Fibroblast of peridontal ligament (primary cell): ENCODE measurements around the gene CAMK1G.

ENCODE experiments used
- DNase-seq: peaks from one replicate; pipeline ENCODE4 v3.0.0-alpha.2; 2010; ENCODE audit errors: extremely low read depth

Gene CAMK1G

DNA sequence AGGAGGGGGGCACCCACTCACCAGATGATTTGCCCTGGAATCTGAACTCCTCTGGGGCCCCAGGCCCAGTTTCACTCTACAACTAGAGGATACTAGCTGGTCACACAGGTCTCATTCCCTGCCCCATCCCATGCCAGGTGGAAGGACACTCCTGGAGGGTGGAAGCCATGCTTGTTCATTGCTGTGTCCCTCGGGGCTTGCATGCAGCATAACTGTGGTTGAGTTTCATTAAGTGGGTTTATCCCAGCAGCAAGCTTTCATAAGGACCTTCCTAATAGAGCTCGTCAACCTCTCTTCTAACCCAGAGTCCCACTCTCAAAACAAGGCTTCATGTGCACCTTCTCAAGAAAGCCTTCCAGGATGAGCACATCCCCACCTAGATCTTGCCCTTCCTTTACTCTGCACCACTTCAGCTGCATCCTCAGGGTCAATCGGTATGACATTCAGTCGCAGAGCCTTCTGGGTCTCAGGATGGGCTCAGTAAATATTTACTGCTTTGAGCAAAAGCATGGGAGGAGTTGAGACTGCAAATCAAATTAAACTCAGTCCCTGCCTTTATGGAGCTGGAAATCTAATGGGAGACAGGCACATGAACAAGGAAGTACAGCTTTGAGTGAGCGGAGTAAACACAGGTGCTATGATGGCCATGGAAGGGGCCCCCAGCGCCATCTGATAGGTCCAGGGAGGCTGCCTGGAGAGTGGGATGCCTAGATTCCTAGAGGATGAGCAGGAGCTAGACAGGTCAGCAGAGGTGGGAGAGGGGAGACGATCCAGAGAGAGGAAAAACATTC lies 36.4 kb downstream of the CAMK1G start:
- DNase-seq = no peak

GRCh38 chr1:209620487-209620884 lies 37.0 kb downstream of the CAMK1G start:
- peak; percentile 33 for DNase-seq

DNA sequence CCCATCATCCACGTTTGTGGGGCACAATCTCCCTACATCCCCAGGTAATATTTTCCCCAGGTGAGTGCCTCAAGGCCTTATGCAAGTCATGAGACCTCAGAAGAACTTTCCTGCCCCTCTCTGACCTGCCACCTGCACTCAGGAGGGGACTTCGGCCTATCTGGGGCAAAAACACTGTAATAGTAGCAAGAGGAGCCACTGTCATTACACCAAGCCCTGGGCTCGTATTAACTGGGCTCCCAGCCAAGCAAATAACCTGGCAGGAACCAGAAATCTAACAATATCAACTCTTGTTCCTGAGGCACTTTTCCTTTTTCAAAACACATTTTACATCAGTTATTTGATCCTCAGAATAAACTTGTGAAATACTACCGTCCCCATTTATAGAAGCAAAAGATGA lies 37.8 kb downstream of the CAMK1G start:
- no peak for DNase-seq

DNA sequence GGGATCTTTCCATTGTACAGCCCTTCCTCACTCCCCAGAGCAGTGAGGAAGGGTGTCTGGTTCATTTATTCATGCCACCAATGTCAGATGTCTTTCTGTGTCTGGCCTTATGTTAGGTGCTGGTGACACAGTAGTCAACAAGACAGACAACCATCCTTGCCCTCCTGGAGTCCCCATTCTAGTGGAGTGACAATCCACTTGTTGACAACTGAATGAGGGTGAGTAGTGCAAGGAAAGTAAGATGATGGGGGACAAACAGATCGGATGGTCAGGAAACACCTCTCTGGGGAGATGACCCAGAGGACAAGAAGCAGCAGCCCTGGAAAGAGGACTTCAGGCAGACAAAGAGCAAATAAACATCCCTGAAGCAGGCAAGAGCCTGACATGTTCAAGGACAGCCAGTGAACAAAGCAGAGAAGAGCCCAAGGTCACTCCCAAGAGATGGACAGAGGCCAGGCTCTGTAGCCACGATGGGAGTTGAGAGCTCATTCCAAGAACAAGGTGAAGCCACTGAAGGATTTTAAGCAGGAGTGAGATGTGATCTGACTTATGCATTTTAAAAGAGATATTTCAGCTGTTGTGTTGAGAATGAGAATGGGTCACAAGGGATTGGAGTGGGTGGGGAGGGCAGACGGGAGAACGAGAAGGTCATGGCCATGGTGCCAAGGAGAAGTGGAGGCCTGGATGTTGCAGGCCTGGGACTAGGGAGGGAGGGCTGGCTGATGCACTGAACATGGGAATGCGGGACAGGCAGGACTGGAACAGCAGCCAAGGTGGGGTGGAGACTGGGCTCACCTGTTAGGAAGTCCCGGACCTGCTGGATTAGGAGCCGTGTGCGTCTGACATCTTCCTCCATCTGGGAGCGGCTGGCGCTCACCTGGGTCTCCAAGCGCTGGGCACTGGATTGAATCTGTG lies 38.5 kb downstream of the CAMK1G start:
- DNase-seq = no peak

- DNase-seq = no peak
Observed at GRCh38 chr1:209622841-209623829, 39.6 kb downstream of the CAMK1G start.

DNA sequence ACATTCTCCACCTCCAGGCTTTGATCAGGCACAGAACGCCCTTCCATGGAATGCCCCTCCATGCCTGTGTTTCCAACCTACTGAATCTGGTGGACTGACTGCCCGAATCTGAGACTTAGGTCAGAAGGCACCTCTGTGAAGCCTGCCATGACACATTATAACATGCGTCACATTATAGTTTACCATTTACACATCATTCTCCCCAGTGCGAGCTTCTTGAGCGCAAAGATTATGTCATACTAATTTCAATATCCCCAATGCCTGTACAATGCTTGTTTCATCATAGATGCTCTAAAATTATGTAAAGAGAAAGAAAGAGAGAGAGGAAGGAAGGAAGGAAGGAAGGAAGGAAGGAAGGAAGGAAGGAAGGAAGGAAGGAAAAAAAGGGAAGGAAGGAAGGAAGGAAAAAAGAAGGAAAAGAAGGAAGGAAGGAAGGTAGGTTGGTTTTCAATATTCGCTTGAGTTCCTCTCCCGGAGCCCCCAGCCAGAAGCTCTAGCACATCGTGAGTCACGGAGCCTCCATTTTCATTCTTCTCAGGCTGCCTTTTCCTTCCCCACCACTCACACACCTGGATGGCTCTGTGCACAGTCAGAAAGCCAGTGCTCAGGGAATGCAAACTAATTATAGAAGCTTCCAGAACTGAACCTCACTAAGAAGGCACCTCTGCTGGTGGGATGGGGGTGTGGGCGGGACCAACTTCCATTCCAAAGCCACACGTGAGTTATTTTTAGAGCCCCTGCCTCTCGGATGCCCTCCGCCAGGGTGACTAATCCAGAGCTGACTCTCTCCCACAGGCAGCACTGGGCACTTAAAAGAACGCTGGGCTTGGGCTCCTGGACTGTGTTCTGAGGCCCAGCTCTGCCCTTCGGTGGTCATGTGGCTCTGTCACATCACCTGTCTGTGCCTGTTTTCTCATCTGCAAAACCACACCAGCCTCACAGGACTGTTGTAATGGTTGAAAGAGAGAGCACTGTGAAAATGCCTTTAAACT lies 41.3 kb downstream of the CAMK1G start:
- DNase-seq = no peak

DNA sequence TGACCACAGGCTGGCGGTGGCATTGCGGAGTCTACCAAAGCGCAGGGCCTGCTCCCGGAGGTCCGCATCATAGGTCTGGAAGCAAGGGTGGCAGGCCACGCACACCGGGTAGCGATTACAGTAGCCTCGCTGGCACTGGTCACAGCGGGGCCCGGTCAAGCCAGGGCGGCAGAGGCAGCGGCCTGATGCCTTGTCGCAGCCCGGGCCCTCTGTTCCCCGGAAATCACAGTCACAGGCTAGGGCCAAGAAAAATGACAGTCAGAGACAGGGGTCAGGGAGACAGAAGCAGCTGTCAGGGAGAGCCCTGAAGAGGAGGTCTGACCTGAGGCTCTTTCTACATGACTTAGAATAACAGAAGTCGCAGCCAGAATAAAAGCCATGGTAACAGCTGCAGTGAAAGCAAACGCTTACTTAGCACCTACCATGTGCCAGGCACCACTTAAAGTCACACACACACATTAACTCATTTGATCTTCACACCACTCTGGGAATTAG lies 42.3 kb downstream of the CAMK1G start:
- no peak for DNase-seq

- no peak for DNase-seq
Observed at GRCh38 chr1:209626346-209627026, 43.0 kb downstream of the CAMK1G start.

DNA sequence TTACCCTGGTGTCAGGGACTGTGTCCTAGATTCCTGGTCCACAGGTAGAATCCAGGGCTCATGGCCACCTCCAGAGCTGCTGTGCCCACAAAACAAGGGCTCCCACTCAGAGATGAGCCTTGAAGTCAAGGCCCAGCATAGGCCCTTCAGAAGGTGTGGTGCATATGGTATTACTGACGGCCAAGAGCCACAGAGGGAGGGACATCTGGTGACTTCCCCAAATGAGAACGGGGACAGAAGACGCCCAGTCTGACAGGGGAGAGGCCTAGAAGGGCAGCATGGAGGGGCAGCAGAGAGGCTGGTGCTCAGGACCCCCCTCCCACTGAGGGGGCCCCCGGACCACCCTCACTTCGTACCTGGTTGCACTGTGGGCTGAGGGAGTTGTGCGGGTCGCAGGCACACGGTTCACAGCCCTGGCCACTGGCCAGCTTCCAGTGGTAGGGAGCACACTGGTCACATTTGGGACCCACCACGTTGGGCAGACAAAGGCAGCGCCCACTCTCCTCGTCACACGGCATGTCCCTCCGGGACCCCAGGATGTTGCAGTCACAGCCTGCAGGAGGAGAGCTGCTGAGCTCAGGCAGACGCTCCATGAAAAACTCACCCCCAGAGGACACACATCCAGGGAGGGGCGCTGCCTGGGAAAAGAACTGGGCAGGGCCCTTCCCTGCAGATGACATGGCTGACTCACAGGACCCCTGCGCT lies 43.7 kb downstream of the CAMK1G start:
- DNase-seq = no peak

DNA sequence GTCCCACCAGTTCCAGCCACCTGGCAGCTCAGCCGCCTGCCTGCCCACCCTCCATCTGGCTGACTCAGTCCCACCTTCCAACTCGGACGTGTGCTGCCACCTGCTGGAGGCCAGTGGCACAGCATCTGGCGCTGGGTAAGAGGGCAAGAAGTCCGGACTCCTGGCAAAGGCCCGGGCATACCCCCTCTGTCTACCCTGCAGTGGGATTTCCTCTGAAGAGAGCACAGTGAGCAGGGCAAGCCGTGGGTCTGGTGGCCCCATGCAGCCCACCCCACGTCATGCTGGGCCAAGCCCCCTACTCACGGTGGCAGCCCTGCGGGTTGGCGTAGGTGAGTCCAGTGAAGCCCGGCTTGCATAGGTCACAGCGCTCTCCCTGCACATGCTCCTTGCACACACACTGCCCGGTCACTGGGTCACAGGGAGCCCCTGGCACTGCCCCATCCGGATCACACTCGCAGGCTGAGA lies 44.2 kb downstream of the CAMK1G start:
- DNase-seq = peak; percentile 56

GRCh38 chr1:209628618-209629299 lies 45.2 kb downstream of the CAMK1G start:
- no peak for DNase-seq

DNA sequence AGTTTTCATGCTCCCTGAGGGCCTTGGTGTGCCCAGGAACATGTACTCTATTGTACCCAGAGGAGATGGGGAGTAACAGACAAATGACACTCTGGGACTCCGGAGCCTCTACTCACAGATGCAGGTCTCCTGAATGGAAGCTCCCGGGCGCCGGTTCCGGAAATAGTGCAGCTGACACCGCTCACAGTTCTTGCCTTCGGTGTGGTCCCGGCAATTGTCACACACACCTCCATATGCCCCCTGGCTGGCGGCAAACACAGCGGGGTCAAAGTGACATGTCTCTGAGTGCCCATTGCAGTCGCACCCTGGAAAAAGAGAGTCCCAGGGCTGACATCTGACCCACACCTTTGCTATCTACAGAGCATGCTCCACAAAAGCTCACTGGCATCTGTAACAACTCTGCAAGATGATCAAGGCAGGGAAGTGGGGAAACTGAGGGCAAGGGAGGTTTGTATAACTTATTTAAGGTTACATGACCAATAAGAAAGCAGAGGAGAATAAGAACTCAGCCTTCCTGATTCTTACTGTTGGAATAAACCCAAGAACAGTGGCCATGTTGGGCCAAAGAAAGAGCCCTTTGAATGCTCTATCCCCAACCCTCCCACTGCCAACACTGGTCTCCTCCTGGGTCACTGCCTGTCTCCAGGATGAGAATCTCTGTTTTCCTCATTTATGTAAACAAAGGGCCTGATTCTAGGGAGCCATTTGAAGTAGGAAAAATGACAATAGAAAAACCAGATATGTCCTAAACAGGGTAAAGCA lies 46.3 kb downstream of the CAMK1G start:
- DNase-seq = no peak

- DNase-seq = no peak
Observed at GRCh38 chr1:209630383-209631225, 47.1 kb downstream of the CAMK1G start.

DNA sequence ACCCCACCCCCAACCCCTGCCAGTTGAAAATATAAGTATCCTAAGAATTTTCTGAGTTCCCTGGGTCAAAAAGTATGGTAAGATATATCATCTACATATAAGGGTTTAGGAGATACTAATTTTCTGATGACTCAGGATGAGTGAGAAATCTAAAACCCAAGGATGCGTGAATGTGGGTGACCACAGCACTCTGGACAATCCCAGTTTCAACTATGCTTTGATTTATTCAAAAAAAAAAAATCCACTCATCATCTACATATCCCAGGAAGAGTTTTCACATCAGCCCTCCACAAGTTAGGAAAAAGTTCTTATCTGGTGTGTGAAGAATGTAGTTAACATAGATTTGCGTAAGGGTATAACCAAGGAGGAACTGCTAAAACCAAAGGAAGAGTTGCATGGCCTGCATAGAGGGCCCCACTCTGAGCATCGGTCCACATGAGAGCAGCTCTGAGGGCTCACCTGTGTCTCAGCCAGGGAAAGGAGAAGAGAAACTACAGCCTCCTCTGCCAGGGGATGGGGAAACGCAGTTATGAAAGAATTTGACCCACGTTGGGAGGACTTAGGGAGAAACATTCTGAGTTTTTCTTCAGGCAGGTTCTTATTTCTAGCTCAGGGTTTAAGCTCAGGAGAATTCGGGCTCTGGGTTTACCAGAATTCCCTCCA lies 50.0 kb downstream of the CAMK1G start:
- peak; percentile 53 for DNase-seq

DNA sequence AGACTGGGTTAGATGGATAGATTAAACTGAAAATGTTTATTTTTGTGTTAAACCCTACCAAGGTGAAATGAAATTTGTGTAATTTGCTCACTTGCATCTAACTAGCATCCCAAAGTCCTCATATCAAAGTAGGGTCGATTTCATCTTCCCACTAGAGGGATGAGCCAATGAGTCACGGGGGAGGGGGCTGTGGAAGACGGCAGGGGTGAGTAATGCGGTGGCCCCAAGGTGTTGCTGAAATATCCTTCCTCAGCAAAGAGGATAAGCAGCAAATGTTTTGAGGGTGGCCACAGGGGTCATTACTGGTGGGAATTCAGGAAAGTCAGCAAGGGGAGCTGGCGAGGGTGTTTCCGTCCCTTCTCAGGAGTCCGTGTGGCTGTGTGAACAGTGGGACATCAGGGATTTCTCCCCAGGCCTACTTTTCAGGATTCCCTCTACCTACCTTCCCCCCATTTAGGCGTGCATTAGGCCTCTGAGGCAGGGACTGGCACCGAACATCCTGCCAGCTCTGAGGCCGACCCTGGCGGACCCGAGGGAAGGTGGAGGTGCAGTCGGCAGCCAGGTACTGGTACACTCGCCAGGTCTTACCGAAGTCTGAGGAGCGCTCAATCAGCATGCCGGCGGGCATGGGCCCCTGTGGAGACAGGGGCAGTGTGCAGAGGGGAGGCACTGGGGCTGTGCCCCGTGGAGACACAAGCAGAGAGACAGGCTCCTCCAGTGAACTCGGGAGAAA lies 50.7 kb downstream of the CAMK1G start:
- DNase-seq = no peak
